Fibroblast of pulmonary artery (primary cell): ENCODE data around the gene DHX57.

Source experiments
- DNase-seq: peaks from one replicate; pipeline ENCODE4 v3.0.0-alpha.2; 2010; ENCODE audit warnings: low read depth
- H3K4me3 ChIP-seq: replicated peaks from 2 replicates; pipeline ENCODE4 v1.5.1; 2011; ENCODE audit warnings: low read depth, mild to moderate bottlenecking, control low read depth, low read length, moderate library complexity
- CTCF ChIP-seq: IDR thresholded peaks from 2 replicates; pipeline ENCODE4 v1.5.1; 2011; ENCODE audit warnings: mild to moderate bottlenecking, control low read depth, low read length, inconsistent platforms; ENCODE audit errors: missing control alignments

Gene DHX57

DNA sequence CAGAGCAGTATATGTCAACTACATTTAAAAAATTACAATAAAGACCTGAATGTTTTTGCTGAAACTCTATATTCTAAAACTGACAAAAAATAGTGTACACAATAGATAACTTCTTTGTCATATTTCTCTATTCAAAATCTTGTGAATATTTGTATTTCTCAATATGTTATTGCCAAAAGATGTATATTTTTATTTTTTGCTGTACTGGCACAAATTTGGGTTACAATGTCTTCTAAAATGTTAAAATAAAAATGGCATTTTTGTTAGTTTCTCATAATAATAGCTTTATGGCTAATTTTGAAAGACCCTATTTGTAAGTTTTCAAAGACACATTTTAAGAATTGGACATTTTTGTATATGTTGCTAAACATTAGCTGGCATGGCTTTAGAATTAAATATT lies 13.3 kb upstream of the DHX57 start:
- no peak overlapping the region for H3K4me3 ChIP-seq
- DNase-seq, result no peak
- no peak for TF ChIP-seq CTCF

GRCh38 chr2:38887902-38888554 lies 12.3 kb upstream of the DHX57 start:
- no peak for DNase-seq
- no peak overlapping the region for H3K4me3 ChIP-seq
- TF ChIP-seq CTCF, result no peak

DNA sequence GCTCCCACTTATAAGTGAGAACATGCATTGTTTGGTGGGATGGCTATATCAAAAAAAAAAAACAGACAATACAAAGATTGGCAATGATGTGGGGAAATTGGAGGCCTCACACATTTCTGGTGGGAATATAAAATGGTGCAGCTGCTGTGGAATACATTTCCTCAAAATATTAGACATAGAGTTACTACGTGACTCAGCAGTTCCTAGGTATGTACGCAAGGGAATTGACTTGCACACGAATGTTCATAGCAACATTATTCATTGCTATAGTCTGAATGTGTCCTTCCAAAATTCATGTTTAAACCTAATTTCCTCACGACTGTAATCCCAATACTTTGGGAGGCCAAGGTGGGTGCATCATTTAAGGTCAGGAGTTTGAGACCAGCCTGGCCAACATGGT lies 11.6 kb upstream of the DHX57 start:
- no peak for DNase-seq
- no peak overlapping the region for H3K4me3 ChIP-seq
- no peak for TF ChIP-seq CTCF

GRCh38 chr2:38886063-38886462 lies 10.3 kb upstream of the DHX57 start:
- no peak for DNase-seq
- no peak overlapping the region for H3K4me3 ChIP-seq
- TF ChIP-seq CTCF, result no peak

DNA sequence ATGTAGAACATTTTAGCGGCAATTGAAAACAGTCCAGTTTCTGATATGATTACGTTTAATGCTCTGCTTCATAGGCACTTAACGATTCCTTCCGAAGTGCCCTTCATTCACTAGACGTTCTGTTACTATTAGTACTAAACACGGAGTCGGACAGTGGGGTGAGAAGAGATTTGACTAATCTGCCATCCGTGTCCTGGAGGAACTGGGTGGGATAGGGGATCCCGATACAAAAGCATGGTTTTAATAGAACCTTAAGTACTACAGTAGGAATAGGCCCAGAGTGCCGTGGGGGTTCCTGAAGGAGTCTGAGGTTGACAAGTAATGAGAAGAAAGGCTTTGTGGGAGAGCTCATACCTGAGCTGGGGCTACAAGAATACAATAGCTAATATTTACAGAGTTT lies 673 bp upstream of the DHX57 start:
- DNase-seq, result no peak
- peak overlapping the region; percentile 95 for H3K4me3 ChIP-seq

DNA sequence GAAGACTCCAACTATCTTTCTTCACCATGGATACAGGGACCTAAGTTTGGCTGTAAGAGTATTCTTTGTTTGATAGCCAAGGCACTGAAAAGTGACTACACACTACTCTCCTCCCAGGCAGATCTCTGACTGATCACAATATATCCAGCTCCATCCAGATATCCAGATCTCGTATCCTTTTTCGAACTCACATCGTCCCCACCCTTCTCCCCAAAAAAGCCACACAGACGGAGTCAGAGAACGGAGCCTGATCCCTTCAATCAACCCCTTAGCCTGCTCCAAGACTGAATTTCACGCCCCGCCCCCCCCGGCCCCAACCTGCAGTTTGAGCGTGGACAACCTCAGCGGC lies 533 bp downstream of the DHX57 start:
- DNase-seq, result no peak
- no peak for TF ChIP-seq CTCF
- H3K4me3 ChIP-seq, result peak overlapping the region; percentile 95

More for the DNA sequence above, 673 bp upstream of the DHX57 start:
- TF ChIP-seq CTCF, result no peak

- no peak overlapping the region for H3K4me3 ChIP-seq
- TF ChIP-seq CTCF, result no peak
- no peak for DNase-seq
Measured at GRCh38 chr2:38873763-38874162, 2.0 kb downstream of the DHX57 start.
